Mucosa of descending colon (tissue), 3 donors: ENCODE results near the gene CPED1. TPM values are rescaled to one million over a fixed set of nuclear protein-coding genes. Genes with fewer than 3 reads are reported as not detected.
"Not testable (repeated sequence)": the region's sequence is repeated elsewhere in the genome, so short reads cannot be mapped to it uniquely, and the experiment has no call there.

ENCODE experiments used
- ATAC-seq: fragments of 200-7000 bp; cut with Tn5 transposase; one replicate; pipeline ENCODE4 v1.9.1; 2020; ENCODE audit warnings: mild to moderate bottlenecking, moderate library complexity
- DNase-seq, 3 donors: peaks; one replicate each; pipeline ENCODE4 v3.0.0-alpha.2; 2020
- H3K36me3 ChIP-seq: fragments of 200-600 bp; one replicate; pipeline ENCODE4 v1.8.0; 2021; ENCODE audit warnings: low read depth, mild to moderate bottlenecking
- H3K4me1 ChIP-seq: fragments of 200-600 bp; one replicate; pipeline ENCODE4 v1.8.0; 2021; ENCODE audit warnings: low read depth, mild to moderate bottlenecking
- H3K4me3 ChIP-seq: fragments of 200-600 bp; one replicate; pipeline ENCODE4 v1.8.0; 2021; ENCODE audit warnings: mild to moderate bottlenecking
- H3K9me3 ChIP-seq: fragments of 200-600 bp; one replicate; pipeline ENCODE4 v1.8.0; 2021; ENCODE audit warnings: mild to moderate bottlenecking
- CTCF ChIP-seq: fragments of 200-600 bp; IDR thresholded peaks from one replicate; pipeline ENCODE4 v1.8.0; 2022; ENCODE audit warnings: antibody characterized with exemption, mild to moderate bottlenecking
- intact Hi-C, 2 donors: fragments of 100-400 bp; cut with DNase I in 1 of 2; cut with micrococcal nuclease in 1 of 2; formaldehyde crosslinking; loops; one replicate each; pipeline versions ENCODE4 v1.11.0 to v1.11.1; 2022; cut with DNase I, micrococcal nuclease
- total RNA-seq, 3 donors: library from RNA; stranded (reverse); fragmentation: NEBNext Ultra II Directional in 2 of 3; extraction: Animal tissue kit (Norgen Biotek cat#: 25700) in 2 of 3; gene quantifications; one replicate each; pipeline versions ENCODE4 v1.2.1 to v1.2.4, GENCODE V29; 2021 to 2023
- donor health status: DM: no; HTN: no; CAD: no; lungs with moderate emphysema.
- donor health status: DM: no; HTN: no; CAD: no.
- donor health status: DM: no; HTN: yes; CAD: no.

Gene CPED1
- total RNA-seq, 3 donors from 2014 or later, result 6.5 to 67.7 (median 8.8) TPM

- no peak for ATAC-seq
- no peak for TF ChIP-seq CTCF
- Histone ChIP-seq H3K4me1 (no peaks in the 10 kb centered on the region), H3K36me3 (no peaks in the 10 kb centered on the region), H3K9me3 (no peaks in the 10 kb centered on the region), H3K4me3 (no peak overlapping the region)
- DNase-seq, result no peak
- intact Hi-C loops, result no loop called here
Observed at GRCh38 chr7:121069346-121070100, 81.0 kb downstream of the CPED1 start.

DNA sequence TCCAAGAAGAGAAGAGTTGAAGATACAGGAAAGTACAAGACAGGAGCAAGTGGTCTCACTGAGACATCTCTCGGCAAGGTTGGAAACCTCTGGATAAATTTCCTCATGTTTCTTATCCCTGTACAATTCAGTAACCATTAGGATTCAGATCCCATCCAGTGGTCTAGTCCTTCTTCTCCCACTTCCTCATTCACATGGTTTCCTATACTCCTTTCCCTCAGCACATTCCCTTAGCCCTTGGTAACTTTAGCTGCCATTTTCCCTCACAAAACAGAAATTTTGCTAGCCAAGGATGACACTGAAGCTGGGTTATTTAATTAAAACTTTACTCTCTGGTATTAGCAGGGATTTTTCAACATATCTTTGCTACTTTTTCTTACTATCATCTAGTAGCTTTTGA lies 82.6 kb downstream of the CPED1 start:
- Histone ChIP-seq H3K4me3 (no peak overlapping the region), H3K4me1 (no peaks in the 10 kb centered on the region), H3K9me3 (no peaks in the 10 kb centered on the region), H3K36me3 (no peaks in the 10 kb centered on the region)
- TF ChIP-seq CTCF, result no peak
- DNase-seq (no peak), ATAC-seq (no peak)
- intact Hi-C loops, result no loop called here

- H3K4me3 ChIP-seq, result no peak overlapping the region
- no peak for DNase-seq
- intact Hi-C loops, result no loop called here
- no peak for ATAC-seq
- no peak for TF ChIP-seq CTCF
- no peaks in the 10 kb centered on the region for H3K36me3 ChIP-seq
- no peaks in the 10 kb centered on the region for H3K9me3 ChIP-seq
- no peaks in the 10 kb centered on the region for H3K4me1 ChIP-seq
Observed at GRCh38 chr7:121071662-121072061, 83.2 kb downstream of the CPED1 start.

DNA sequence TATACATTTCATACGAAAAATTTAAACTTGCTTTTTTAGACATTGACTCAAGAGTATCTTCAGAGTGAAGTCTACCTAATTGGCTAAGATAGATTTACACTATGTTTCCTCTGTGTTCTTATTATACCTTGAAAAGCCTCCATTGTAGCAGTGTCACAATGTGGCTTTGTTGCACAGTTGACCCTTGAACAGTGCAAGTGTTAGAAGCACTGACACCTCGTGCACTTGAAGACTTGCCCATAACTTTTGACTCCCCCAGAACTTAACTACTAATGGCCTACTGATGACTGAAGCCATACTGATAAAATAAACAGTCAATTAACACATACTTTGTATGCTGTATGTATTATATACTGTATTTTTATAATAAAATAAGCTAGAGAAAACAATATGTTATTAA lies 84.3 kb downstream of the CPED1 start:
- no peaks in the 10 kb centered on the region for H3K36me3 ChIP-seq
- ATAC-seq, result no peak

GRCh38 chr7:121073463-121074099 lies 85.1 kb downstream of the CPED1 start:
- Histone ChIP-seq H3K4me3 (no peak overlapping the region), H3K9me3 (no peaks in the 10 kb centered on the region), H3K4me1 (no peaks in the 10 kb centered on the region), H3K36me3 (no peaks in the 10 kb centered on the region)
- no peak for DNase-seq
- intact Hi-C loops, result no loop called here
- no peak for ATAC-seq
- no peak for TF ChIP-seq CTCF

More for the DNA sequence above, 84.3 kb downstream of the CPED1 start:
- no peak overlapping the region for H3K4me3 ChIP-seq
- no peak for DNase-seq
- H3K9me3 ChIP-seq, result no peaks in the 10 kb centered on the region
- no peak for TF ChIP-seq CTCF
- intact Hi-C loops, result no loop called here
- H3K4me1 ChIP-seq, result no peaks in the 10 kb centered on the region

DNA sequence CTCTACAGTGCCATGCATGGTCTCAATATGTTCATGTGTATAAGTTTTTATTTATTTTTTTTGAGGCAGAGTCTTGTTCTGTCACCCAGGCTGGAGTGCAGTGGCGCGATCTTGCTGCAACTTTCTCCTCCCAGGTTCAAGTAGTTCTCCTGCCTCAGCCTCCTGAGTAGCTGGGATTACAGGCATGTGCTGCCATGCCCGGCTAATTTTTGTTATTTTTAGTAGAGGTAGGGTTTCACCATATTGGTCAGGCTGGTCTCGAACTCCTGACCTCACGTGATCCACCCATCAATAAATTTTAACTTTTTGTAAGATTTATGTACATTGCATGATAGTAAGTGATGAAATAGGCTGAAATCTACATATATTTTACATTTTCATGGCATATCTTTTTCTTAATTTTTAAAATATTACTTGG lies 86.9 kb downstream of the CPED1 start:
- H3K4me1 ChIP-seq, H3K9me3 ChIP-seq, DNase-seq, ATAC-seq, H3K4me3 ChIP-seq, H3K36me3 ChIP-seq: not testable (repeated sequence)
- intact Hi-C loops, result loop anchor here in 1 of 2 donors (5.0 kb wide), 1 partner anchor 88 kb away; the partner anchor contains the start of gene CPED1
